Fibroblast of the aortic adventitia (primary cell): ENCODE measurements around the gene TNNI2. TPM values are rescaled to one million over a fixed set of nuclear protein-coding genes. Genes with fewer than 3 reads are reported as not detected.

ENCODE experiments used
- DNase-seq: peaks from one replicate; pipeline ENCODE4 v3.0.0-alpha.2; 2010; ENCODE audit warnings: low read depth
- H3K4me3 ChIP-seq: 2 replicates; pipeline ENCODE4 v1.5.1; 2011; ENCODE audit warnings: low read depth, mild to moderate bottlenecking, control low read depth, low read length, moderate library complexity
- CTCF ChIP-seq: IDR thresholded peaks from 2 replicates; pipeline ENCODE4 v1.5.1; 2011; ENCODE audit warnings: mild to moderate bottlenecking, low read length, control low read depth, inconsistent platforms; ENCODE audit not compliant: insufficient read depth
- total RNA-seq: library from RNA; depleted of rRNA; stranded (reverse); fragments of >200 nt; gene quantifications from 2 replicates; pipeline ENCODE4 v1.2.3, GENCODE V29; 2012; ENCODE audit warnings: low replicate concordance

TNNI2 gene
- total RNA-seq, 1 donor = not detected

DNA sequence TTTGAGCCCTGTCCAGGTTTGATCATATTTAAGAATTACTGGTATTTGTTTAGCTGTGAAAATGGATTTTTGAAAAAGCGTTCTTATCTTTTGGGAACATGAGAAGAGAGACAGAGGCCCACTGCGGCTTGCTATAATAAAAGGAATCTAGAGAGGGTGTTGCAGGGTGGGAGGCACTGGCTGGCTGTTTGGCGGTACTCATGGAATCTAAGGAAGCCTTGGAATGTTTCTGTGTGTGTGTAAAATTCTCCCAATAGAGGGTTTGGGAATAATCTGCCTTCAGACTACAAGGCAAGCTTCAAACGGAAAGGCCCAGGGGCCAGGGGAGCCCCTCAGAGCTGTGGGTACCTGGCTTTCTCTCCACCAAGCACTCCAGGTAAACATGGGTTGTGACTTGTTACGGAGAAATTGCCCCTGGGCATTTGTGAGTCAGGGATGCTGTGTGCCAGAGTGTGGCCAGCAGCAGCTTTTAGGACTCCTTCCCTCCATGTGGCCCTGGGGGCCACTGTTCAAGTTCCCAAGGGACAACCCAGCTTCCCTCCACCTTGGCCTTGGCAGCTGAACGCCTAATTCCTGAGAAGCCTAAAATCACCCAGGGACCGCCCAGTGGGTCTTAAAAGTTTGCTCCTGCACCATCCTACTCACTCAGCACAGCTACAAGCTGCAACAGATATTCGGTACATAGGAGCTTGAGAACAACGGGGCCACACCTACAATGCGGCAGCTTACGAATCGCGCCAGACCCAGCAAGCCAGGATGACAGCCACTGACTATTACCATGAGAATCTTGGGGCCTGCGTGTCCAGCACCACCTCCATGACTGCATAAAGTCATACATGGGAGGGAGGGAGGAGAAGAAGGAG, 18.1 kb upstream of the TNNI2 start:
- no peak for TF ChIP-seq CTCF
- no peak overlapping the region for H3K4me3 ChIP-seq
- peak; percentile 63 for DNase-seq

- DNase-seq = no peak
- no peak for TF ChIP-seq CTCF
- no peak overlapping the region for H3K4me3 ChIP-seq
Measured at GRCh38 chr11:1821562-1821961, 17.2 kb upstream of the TNNI2 start.

DNA sequence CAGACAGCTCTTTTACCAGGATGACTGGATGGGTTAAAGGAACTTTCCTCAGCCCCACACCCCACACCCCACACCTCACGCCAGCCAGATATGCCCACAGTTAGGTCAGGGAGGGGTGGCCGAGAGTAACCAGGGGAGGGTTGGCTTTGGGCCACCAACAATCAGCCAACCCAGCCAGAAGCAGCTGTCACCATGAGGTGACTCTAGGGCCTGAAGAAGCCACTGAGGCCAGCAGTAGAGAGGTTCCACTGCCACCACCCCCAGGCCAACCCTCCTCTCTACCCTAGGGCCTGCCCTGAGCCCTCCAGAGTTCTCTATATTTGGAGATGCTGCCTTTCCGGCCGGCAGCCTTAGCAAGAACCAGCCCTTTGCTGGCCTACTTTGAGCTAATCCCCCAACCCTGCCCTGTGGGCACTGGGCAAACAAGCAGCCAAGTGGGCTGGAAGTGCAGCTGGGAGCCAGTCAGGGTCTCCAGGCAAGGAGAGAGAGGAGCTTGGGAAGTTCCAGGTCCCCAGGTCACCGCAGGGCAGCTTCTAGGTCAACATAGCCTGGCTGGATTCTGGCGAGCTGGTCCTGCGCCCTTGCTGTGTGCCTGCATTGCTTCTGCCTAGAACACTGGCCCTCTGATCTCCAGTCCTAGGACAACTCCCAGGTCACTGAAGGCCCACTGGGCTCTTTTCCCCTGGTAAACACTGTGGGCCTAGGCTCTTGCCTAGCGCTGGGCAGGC, 16.0 kb upstream of the TNNI2 start:
- no peak for TF ChIP-seq CTCF
- no peak overlapping the region for H3K4me3 ChIP-seq
- no peak for DNase-seq

DNA sequence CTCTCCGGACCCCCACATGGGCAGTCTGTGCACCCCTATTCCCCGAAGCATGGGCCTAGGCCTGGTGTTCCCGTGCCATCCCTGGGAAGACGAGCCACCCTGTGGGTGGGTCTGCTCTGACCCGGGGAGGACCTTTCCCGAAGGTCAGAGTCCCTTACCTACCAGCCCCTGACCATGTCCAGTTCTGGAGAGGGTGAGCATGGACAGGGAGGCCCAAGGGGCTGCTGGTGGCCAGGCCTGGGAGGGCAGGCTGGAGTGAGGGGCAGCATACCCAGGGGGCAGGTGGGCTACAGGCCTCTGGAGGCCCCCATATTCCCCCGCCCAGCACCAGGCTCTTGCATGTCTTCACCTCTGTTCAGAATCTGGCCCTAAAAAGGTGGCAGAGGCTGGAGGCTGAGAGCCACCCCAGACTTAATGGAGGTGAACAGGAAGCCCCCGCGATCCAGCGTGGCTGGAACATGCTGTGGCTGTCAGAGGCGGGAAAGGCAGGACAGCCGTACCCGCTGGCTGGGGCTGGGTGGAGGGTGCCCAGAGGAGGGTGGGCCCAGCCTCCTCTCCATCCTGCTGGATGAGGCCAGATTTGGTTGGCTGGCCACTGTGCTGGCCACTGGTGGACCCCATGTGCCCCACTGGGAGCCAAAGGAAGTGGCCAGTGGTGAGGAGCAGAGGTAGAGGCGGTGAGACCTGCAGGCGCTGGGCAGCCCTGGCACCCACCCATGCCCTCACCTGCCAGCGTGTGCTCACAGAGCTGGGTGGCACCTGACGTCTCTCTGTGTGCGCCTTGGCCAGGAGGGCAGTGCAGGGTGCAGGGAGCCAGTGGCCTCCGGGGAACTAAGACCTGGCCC, 15.2 kb upstream of the TNNI2 start:
- H3K4me3 ChIP-seq = no peak overlapping the region
- no peak for TF ChIP-seq CTCF
- DNase-seq = no peak

- no peak overlapping the region for H3K4me3 ChIP-seq
- TF ChIP-seq CTCF = no peak
- DNase-seq = no peak
Measured at GRCh38 chr11:1824221-1825038, 14.4 kb upstream of the TNNI2 start.
